ENCODE measurements around the gene LMX1B.
"Not testable (repeated sequence)": the region's sequence is repeated elsewhere in the genome, so short reads cannot be mapped to it uniquely, and the experiment has no call there.

- not testable (repeated sequence) for TF ChIP-seq EZH2 (IDR thresholded peaks at IDR 0.05; ENCODE audit: low read length, unreplicated experiment); CTCF (conservative IDR thresholded peaks at IDR 0.05; ENCODE audit: low read depth, low read length); EZH2phosphoT487 (IDR thresholded peaks at IDR 0.05; ENCODE audit: borderline replicate concordance, low read length)
Measured at GRCh38 chr9:126717441-126717840, 103.7 kb downstream of the LMX1B start.
